B cell (primary cell): Measurements from ENCODE around the gene CAPZA1. TPM values are rescaled to one million over a fixed set of nuclear protein-coding genes. Genes with fewer than 3 reads are reported as not detected.
A peak's percentile ranks its signal among the peaks of the same experiment; 100 is the strongest.

Experiments used
- ATAC-seq: fragments of 200-7000 bp; cut with Tn5 transposase; one replicate; pipeline ENCODE4 v1.10.0; 2021; ENCODE audit warnings: low read depth, mild to moderate bottlenecking, moderate number of reproducible peaks, moderate library complexity
- CTCF ChIA-PET: fragments of 350-600 bp; sonication (Branson Sonifier 250); formaldehyde crosslinking; loops from one replicate; lab custom pipeline; 2021; ENCODE audit warnings: antibody characterized with exemption, inconsistent platforms; lab: Charles Lee
- POLR2A ChIA-PET: fragments of 350-600 bp; sonication (Branson Sonifier 250); formaldehyde crosslinking; loops from one replicate; lab custom pipeline; 2021; ENCODE audit warnings: antibody characterized with exemption; lab: Charles Lee
- DNase-seq: peaks from one replicate; pipeline ENCODE4 v3.0.0; 2013
- H2AFZ ChIP-seq: 2 replicates; pipeline ENCODE4 v1.6.1; 2012; ENCODE audit warnings: mild to moderate bottlenecking, low read depth, low read length; ENCODE audit not compliant: insufficient read depth, poor library complexity, severe bottlenecking
- H3K27ac ChIP-seq, 2 donors: 1 replicate in 1 of 2; 2 replicates in 1 of 2; pipeline ENCODE4 v1.5.1; 2012 to 2013; ENCODE audit warnings: low read length in 2 of 2, mild to moderate bottlenecking in 2 of 2, moderate library complexity in 1 of 2
- H3K27me3 ChIP-seq, 4 experiments: fragments of 200-600 bp in 1 of 4; sonication (generic) in 1 of 4; replicated peaks in 1 of 4; 1 replicate in 2 of 4; 2 replicates in 2 of 4; pipeline versions ENCODE4 v1.6.1 to v1.7.0; 2013 to 2016; ENCODE audit warnings: low read length in 3 of 4, mild to moderate bottlenecking in 2 of 4, mixed read lengths in 1 of 4, moderate library complexity in 1 of 4; ENCODE audit not compliant: insufficient read depth in 4 of 4, control insufficient read depth in 3 of 4; ENCODE audit errors: control extremely low read depth in 1 of 4
- H3K36me3 ChIP-seq, 2 experiments: replicated peaks in 1 of 2; 1 replicate in 1 of 2; 2 replicates in 1 of 2; pipeline versions ENCODE4 v1.6.1 to v1.7.1; 2013; ENCODE audit warnings: low read length in 1 of 2; ENCODE audit not compliant: insufficient read depth in 2 of 2, control insufficient read depth in 1 of 2; ENCODE audit errors: control extremely low read depth in 1 of 2, extremely low read depth in 1 of 2
- H3K4me1 ChIP-seq, 2 donors: fragments of 200-600 bp in 1 of 2; sonication (generic) in 1 of 2; 1 replicate in 1 of 2; 2 replicates in 1 of 2; pipeline versions ENCODE4 v1.5.1 to v1.6.1; 2013 to 2017; ENCODE audit warnings: low read length in 2 of 2; ENCODE audit not compliant: control insufficient read depth in 2 of 2, insufficient read depth in 2 of 2
- H3K4me2 ChIP-seq: replicated peaks from 2 replicates; pipeline ENCODE3; 2012; ENCODE audit warnings: mild to moderate bottlenecking, low read depth, low read length; ENCODE audit not compliant: poor library complexity, severe bottlenecking
- H3K4me3 ChIP-seq, 5 experiments: fragments of 200-600 bp in 1 of 5; sonication (generic) in 1 of 5; 1 replicate in 3 of 5; 2 replicates in 2 of 5; pipeline versions ENCODE4 v1.5.1 to v1.7.0; 2011 to 2016; ENCODE audit warnings: low read length in 4 of 5, mild to moderate bottlenecking in 4 of 5, low read depth in 2 of 5, control low read depth in 1 of 5, moderate library complexity in 1 of 5; ENCODE audit not compliant: insufficient read depth in 1 of 5; ENCODE audit errors: control extremely low read depth in 1 of 5, extremely low read depth in 1 of 5
- H3K79me2 ChIP-seq: fragments of 200-600 bp; sonication (generic); one replicate; pipeline ENCODE4 v1.6.0; 2016; ENCODE audit warnings: low read length; ENCODE audit not compliant: control insufficient read depth, insufficient read depth
- H3K9ac ChIP-seq: fragments of 200-600 bp; sonication (generic); 2 replicates; pipeline ENCODE4 v1.6.1; 2017; ENCODE audit warnings: mild to moderate bottlenecking, low read length, moderate library complexity
- H3K9me3 ChIP-seq, 3 donors: one replicate each; pipeline versions ENCODE4 v1.6.1 to v1.7.1; 2013; ENCODE audit warnings: low read length in 2 of 3; ENCODE audit not compliant: control insufficient read depth in 2 of 3, insufficient read depth in 1 of 3; ENCODE audit errors: control extremely low read depth in 1 of 3
- H4K20me1 ChIP-seq: 2 replicates; pipeline ENCODE4 v1.6.0; 2012; ENCODE audit warnings: mild to moderate bottlenecking, low read length; ENCODE audit not compliant: insufficient read depth, control insufficient read depth, poor library complexity, severe bottlenecking
- H3K27ac Mint-ChIP-seq: one replicate; pipeline ENCODE4 v1.8.0; 2021; ENCODE audit warnings: mixed read lengths
- H3K27me3 Mint-ChIP-seq: one replicate; pipeline ENCODE4 v1.8.0; 2021; ENCODE audit warnings: mixed read lengths
- H3K4me1 Mint-ChIP-seq: one replicate; pipeline ENCODE4 v1.8.0; 2021; ENCODE audit warnings: mixed read lengths
- H3K4me3 Mint-ChIP-seq: one replicate; pipeline ENCODE4 v1.8.0; 2021; ENCODE audit warnings: mixed read lengths
- H3K9me3 Mint-ChIP-seq: one replicate; pipeline ENCODE4 v1.8.0; 2022; ENCODE audit warnings: mixed read lengths; ENCODE audit not compliant: insufficient read depth
- CTCF ChIP-seq: fragments of 200-600 bp; IDR thresholded peaks from one replicate; pipeline ENCODE4 v1.8.0; 2022; ENCODE audit warnings: antibody characterized with exemption, mild to moderate bottlenecking
- EZH2 ChIP-seq: IDR thresholded peaks from 2 replicates; pipeline ENCODE4 v1.6.1; 2012; ENCODE audit warnings: borderline replicate concordance, low read depth, mild to moderate bottlenecking, moderate library complexity, low read length; ENCODE audit not compliant: insufficient read depth, poor library complexity, severe bottlenecking
- WGBS: methylation state at CpG from one replicate; pipeline ENCODE4 v1.1.5; 2013; ENCODE audit warnings: missing lambda C conversion rate; ENCODE audit not compliant: insufficient coverage; 5-methylcytosine and 5-hydroxymethylcytosine counted together
- intact Hi-C: fragments of 100-400 bp; cut with micrococcal nuclease; formaldehyde crosslinking; loops from one replicate; pipeline ENCODE4 v1.10.0; 2022
- polyA plus RNA-seq: library from polyadenylated mRNA; depleted of rRNA; stranded (reverse); fragments of >200 nt; gene quantifications from 2 replicates; pipeline ENCODE4 v1.2.3, GENCODE V29; 2012
- total RNA-seq, 2 donors: library from RNA; stranded (reverse); fragments of 120-200 nt in 1 of 2; gene quantifications; 1 replicate in 1 of 2; 2 replicates in 1 of 2; pipeline versions ENCODE4 v1.2.3 to v1.2.4, GENCODE V29; 2013 to 2022

CAPZA1 gene
- total and polyA plus RNA-seq, 2 donors (not counting 1 experiment from before 2014, with no cell fraction given): 52.2 to 172 TPM

GRCh38 chr1:112717263-112717873 lies 97.7 kb downstream of the CAPZA1 start:
- DNase-seq (peak; percentile 32), ATAC-seq (no peak)
- H3K9ac ChIP-seq: no peak overlapping the region
- no peak overlapping the region for H2AFZ ChIP-seq
- H3K27me3 ChIP-seq: peaks cover 0 to 18% (median 8%) of the 10 kb centered on the region in 4 experiments
- POLR2A ChIA-PET: no interaction called here
- peaks cover 26 to 47% of the 10 kb centered on the region in 2 donors for H3K4me1 ChIP-seq
- H3K4me3 ChIP-seq: no peak overlapping the region
- no peaks in the 10 kb centered on the region for H4K20me1 ChIP-seq
- intact Hi-C loops: loop anchor here (5.0 to 10.0 kb wide), 7 partner anchors 165 to 1997 kb away; partner anchors contain the start of genes AP4B1, DCLRE1B, MAGI3 and NRAS
- no peak overlapping the region for H3K27ac ChIP-seq
- Mint-ChIP-seq H3K4me3 (no peak overlapping the region), H3K9me3 (no peaks in the 10 kb centered on the region), H3K27me3 (peaks cover 23% of the 10 kb centered on the region), H3K27ac (peak overlapping the region; percentile 10), H3K4me1 (peaks cover 25% of the 10 kb centered on the region)
- H3K79me2 ChIP-seq: no peaks in the 10 kb centered on the region
- TF ChIP-seq EZH2 (no peak), CTCF (no peak)
- no peaks in the 10 kb centered on the region for H3K9me3 ChIP-seq
- CTCF ChIA-PET: interaction anchor here (0.5 to 9.7 kb wide), 22 partner anchors 8 to 964 kb away, joined by 3 to 109 read pairs (median 6); partner anchors contain the start of genes LRIG2, MOV10 and RHOC
- no peak overlapping the region for H3K4me2 ChIP-seq
- WGBS: no CpG with 5 or more reads among the region's 2 CpGs
- no peaks in the 10 kb centered on the region for H3K36me3 ChIP-seq
